HG03521 (cell line): Measurements from ENCODE around the gene BDKRB2.
"Not testable (repeated sequence)": the region's sequence is repeated elsewhere in the genome, so short reads cannot be mapped to it uniquely, and the experiment has no call there.

ENCODE experiments used
- ATAC-seq: cut with Tn5 transposase; IDR thresholded peaks from one replicate; pipeline ENCODE4 v1.9.1; 2021; ENCODE audit warnings: mild to moderate bottlenecking, moderate library complexity; ENCODE audit not compliant: unreplicated experiment

BDKRB2 gene

GRCh38 chr14:96221109-96221650 lies 16.5 kb downstream of the BDKRB2 start:
- no peak for ATAC-seq

- ATAC-seq = no peak
These were observed 17.2 kb downstream of the BDKRB2 start for GRCh38 chr14:96221841-96222240.

GRCh38 chr14:96224480-96225096 lies 19.9 kb downstream of the BDKRB2 start:
- ATAC-seq = no peak

- ATAC-seq = no peak
These were observed 20.6 kb downstream of the BDKRB2 start for GRCh38 chr14:96225213-96225612.

- ATAC-seq = no peak
These were observed 21.1 kb downstream of the BDKRB2 start for GRCh38 chr14:96225745-96226151.

GRCh38 chr14:96227428-96227827 lies 22.8 kb downstream of the BDKRB2 start:
- ATAC-seq = no peak

GRCh38 chr14:96229315-96229714 lies 24.7 kb downstream of the BDKRB2 start:
- no peak for ATAC-seq

GRCh38 chr14:96231056-96231455 lies 26.4 kb downstream of the BDKRB2 start:
- ATAC-seq = no peak

GRCh38 chr14:96231526-96232130 lies 27.0 kb downstream of the BDKRB2 start:
- no peak for ATAC-seq

GRCh38 chr14:96232506-96232905 lies 27.9 kb downstream of the BDKRB2 start:
- ATAC-seq = no peak

GRCh38 chr14:96233661-96234060 lies 29.0 kb downstream of the BDKRB2 start:
- no peak for ATAC-seq

- no peak for ATAC-seq
These were observed 30.8 kb downstream of the BDKRB2 start for GRCh38 chr14:96235426-96235825.

- no peak for ATAC-seq
These were observed 33.0 kb downstream of the BDKRB2 start for GRCh38 chr14:96237641-96238040.

GRCh38 chr14:96238676-96239265 lies 34.1 kb downstream of the BDKRB2 start:
- no peak for ATAC-seq

- no peak for ATAC-seq
These were observed 35.1 kb downstream of the BDKRB2 start for GRCh38 chr14:96239711-96240141.

- no peak for ATAC-seq
These were observed 36.0 kb downstream of the BDKRB2 start for GRCh38 chr14:96240641-96241040.

GRCh38 chr14:96242126-96242525 lies 37.5 kb downstream of the BDKRB2 start:
- ATAC-seq = no peak

- no peak for ATAC-seq
These were observed 39.1 kb downstream of the BDKRB2 start for GRCh38 chr14:96243785-96244184.

- ATAC-seq = not testable (repeated sequence)
These were observed 40.4 kb downstream of the BDKRB2 start for GRCh38 chr14:96245074-96245473.

GRCh38 chr14:96245710-96246538 lies 41.3 kb downstream of the BDKRB2 start:
- ATAC-seq = no peak

- no peak for ATAC-seq
These were observed 41.9 kb downstream of the BDKRB2 start for GRCh38 chr14:96246539-96246847.
